Thyroid gland (tissue), 4 donors: ENCODE results near the gene NUP43. TPM values are rescaled to one million over a fixed set of nuclear protein-coding genes. Genes with fewer than 3 reads are reported as not detected.

ENCODE experiments used
- DNase-seq, 2 donors: peaks; one replicate each; pipeline ENCODE4 v3.0.0-alpha.2; 2019
- H3K27ac ChIP-seq, 3 donors: fragments of 200-600 bp; sonication (generic); 1 replicate in 2 of 3; 2 replicates in 1 of 3; pipeline ENCODE4 v1.5.1; 2016 to 2019; ENCODE audit warnings: mild to moderate bottlenecking in 1 of 3, moderate library complexity in 1 of 3
- H3K27me3 ChIP-seq: fragments of 200-600 bp; sonication (generic); one replicate; pipeline ENCODE4 v1.5.1; 2019
- H3K36me3 ChIP-seq, 2 donors: fragments of 200-600 bp; sonication (generic); one replicate each; pipeline ENCODE4 v1.5.1; 2016 to 2019
- H3K4me1 ChIP-seq, 2 donors: fragments of 200-600 bp; sonication (generic); one replicate each; pipeline ENCODE4 v1.5.1; 2017 to 2019
- H3K4me3 ChIP-seq, 3 donors: fragments of 200-600 bp; sonication (generic); replicated peaks in 1 of 3; 1 replicate in 2 of 3; 2 replicates in 1 of 3; pipeline ENCODE4 v1.5.1; 2016; ENCODE audit warnings: mild to moderate bottlenecking in 1 of 3
- H3K9me3 ChIP-seq: fragments of 200-600 bp; sonication (generic); one replicate; pipeline ENCODE4 v1.5.1; 2017
- CTCF ChIP-seq, 6 experiments: fragments of 200-600 bp in 3 of 6; fragments of 450-650 bp in 3 of 6; sonication (generic) in 3 of 6; IDR thresholded peaks; one replicate each; pipeline ENCODE4 v1.5.1; 2016 to 2019; ENCODE audit warnings: antibody characterized with exemption in 6 of 6, mild to moderate bottlenecking in 2 of 6, inconsistent platforms in 1 of 6, moderate library complexity in 1 of 6
- POLR2A ChIP-seq, 2 donors: fragments of 450-650 bp; IDR thresholded peaks; one replicate each; pipeline ENCODE4 v1.6.1; 2017; ENCODE audit warnings: antibody characterized with exemption in 2 of 2, mild to moderate bottlenecking in 2 of 2, moderate library complexity in 1 of 2
- WGBS, 2 donors: methylation state at CpG; one replicate each; pipeline ENCODE4 v1.1.5; 2017; 5-methylcytosine and 5-hydroxymethylcytosine counted together
- intact Hi-C: fragments of 100-400 bp; cut with DNase I; formaldehyde crosslinking; loops from one replicate; pipeline ENCODE4 v1.15.1; 2023
- total RNA-seq, 4 donors: library from RNA; depleted of rRNA; stranded (reverse); fragments of >200 nt; gene quantifications; one replicate each; pipeline ENCODE4 v1.2.3, GENCODE V29; 2016

Gene NUP43
- total RNA-seq, 4 donors from 2014 or later: 31.1 to 112 (median 53.7) TPM

GRCh38 chr6:149681209-149681608 is 65.1 kb downstream of the NUP43 start:
- no peaks in the 10 kb centered on the region for H3K27me3 ChIP-seq
- no peak for DNase-seq
- no peaks in the 10 kb centered on the region for H3K9me3 ChIP-seq
- no peak for TF ChIP-seq POLR2A (IDR thresholded peaks at IDR 0.05)
- TF ChIP-seq CTCF (IDR thresholded peaks at IDR 0.05): no peak
- H3K4me1 ChIP-seq: no peaks in the 10 kb centered on the region
- peaks cover 3 to 17% of the 10 kb centered on the region in 2 donors for H3K36me3 ChIP-seq
- intact Hi-C loops: no loop called here
- no peak overlapping the region for H3K27ac ChIP-seq
- no peak overlapping the region for H3K4me3 ChIP-seq

DNA sequence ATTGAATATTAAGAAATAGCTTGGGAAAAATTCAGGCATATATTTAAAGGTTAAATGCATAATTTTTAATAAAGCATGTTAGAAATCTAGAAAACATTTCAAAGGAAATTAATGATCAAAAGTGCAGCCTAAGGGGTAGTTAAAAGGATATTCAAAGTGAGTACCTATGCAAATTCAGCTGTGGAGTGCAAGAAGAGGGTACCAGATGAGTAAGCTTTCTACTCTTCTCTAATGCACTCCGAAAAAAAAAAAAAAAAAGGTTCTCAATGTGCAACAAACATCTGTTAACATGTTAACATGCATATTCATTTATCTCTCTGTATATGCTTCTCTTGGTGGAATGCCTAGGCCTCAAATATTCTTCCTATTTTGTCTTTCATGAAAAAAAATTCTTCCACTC is 65.8 kb downstream of the NUP43 start:
- WGBS, 2 donors: 69 to 75% methylated on average over 1 of the region's 1 CpG
- no peak for TF ChIP-seq CTCF (IDR thresholded peaks at IDR 0.05)
- TF ChIP-seq POLR2A (IDR thresholded peaks at IDR 0.05): no peak
- H3K27me3 ChIP-seq: no peaks in the 10 kb centered on the region
- no peak for DNase-seq
- no peaks in the 10 kb centered on the region for H3K4me1 ChIP-seq
- no peak overlapping the region for H3K4me3 ChIP-seq
- peaks cover 10 to 22% of the 10 kb centered on the region in 2 donors for H3K36me3 ChIP-seq
- H3K9me3 ChIP-seq: no peaks in the 10 kb centered on the region
- H3K27ac ChIP-seq: no peak overlapping the region
- intact Hi-C loops: no loop called here

Other genes starting within 250 kb of the NUP43 start
- gene PPIL4, start 200.5 kb downstream of the NUP43 start, total RNA-seq: 10 to 100 TPM; 42.4 to 57.2 (median 48.4) TPM
- 100 to 1,000 TPM in 1 of 4 donors, 10 to 100 TPM in 3; 77.3 to 101 (median 86.8) TPM for gene GINM1, start 180.2 kb downstream of the NUP43 start, total RNA-seq
- gene KATNA1, start 97.8 kb downstream of the NUP43 start, total RNA-seq: 10 to 100 TPM; 17.8 to 21.6 (median 18.4) TPM
- 10 to 100 TPM; 25.7 to 32.2 (median 30.0) TPM for gene LATS1, start 28.4 kb downstream of the NUP43 start, total RNA-seq
- gene PCMT1, start 3.2 kb upstream of the NUP43 start, total RNA-seq: 100 to 1,000 TPM in 1 of 4 donors, 10 to 100 TPM in 3; 62.2 to 133 (median 77.9) TPM
- 10 to 100 TPM; 39.4 to 76.8 (median 57.2) TPM for gene LRP11, start 117.8 kb upstream of the NUP43 start, total RNA-seq
- gene RAET1E, start 151.6 kb upstream of the NUP43 start, total RNA-seq: 1 to 10 TPM in 1 of 4 donors, not detected in 3; 1.7 TPM
- 1 to 10 TPM in 2 of 4 donors, under 1 TPM in 1, not detected in 1; 0.59 to 2.0 (median 1.6) TPM for gene RAET1G, start 176.6 kb upstream of the NUP43 start, total RNA-seq
- gene ULBP2, start 195.5 kb upstream of the NUP43 start, total RNA-seq: 1 to 10 TPM in 1 of 4 donors, under 1 TPM in 1, not detected in 2; 0.78 to 1.5 TPM
- gene ULBP1, start 217.4 kb upstream of the NUP43 start, total RNA-seq: under 1 TPM in 2 of 4 donors, not detected in 2; 0.33 to 0.46 TPM